Measurements from ENCODE around the gene DNAJC18.

Gene DNAJC18

GRCh38 chr5:139468421-139468931 lies 29.2 kb upstream of the DNAJC18 start:
- peak; percentile 40 for DNase-seq (ENCODE audit: low read depth)
- H3K4me3 ChIP-seq (ENCODE audit: control insufficient read depth, low read depth, low read length) = no peak overlapping the region
- no peak for TF ChIP-seq CTCF (conservative IDR thresholded peaks at IDR 0.05; ENCODE audit: control insufficient read depth, insufficient read depth, low read depth, low read length)

- DNase-seq (ENCODE audit: low read depth) = no peak
- no peak within 1 kb of the TSS for H3K4me3 ChIP-seq (ENCODE audit: control insufficient read depth, low read depth, low read length)
- no peak for TF ChIP-seq CTCF (conservative IDR thresholded peaks at IDR 0.05; ENCODE audit: control insufficient read depth, insufficient read depth, low read depth, low read length)
Observed at GRCh38 chr5:139462586-139463276, 23.4 kb upstream of the DNAJC18 start, which contains the start of gene ECSCR. TSS of gene ECSCR (minus strand) at chr5:139462743. CDS start at chr5:139462670, 73 bp downstream.

GRCh38 chr5:139461698-139462097 lies 22.4 kb upstream of the DNAJC18 start:
- TF ChIP-seq CTCF (conservative IDR thresholded peaks at IDR 0.05; ENCODE audit: control insufficient read depth, insufficient read depth, low read depth, low read length) = no peak
- DNase-seq (ENCODE audit: low read depth) = peak; percentile 69
- no peak overlapping the region for H3K4me3 ChIP-seq (ENCODE audit: control insufficient read depth, low read depth, low read length)

- DNase-seq (ENCODE audit: low read depth) = no peak
- no peak for TF ChIP-seq CTCF (conservative IDR thresholded peaks at IDR 0.05; ENCODE audit: control insufficient read depth, insufficient read depth, low read depth, low read length)
- H3K4me3 ChIP-seq (ENCODE audit: control insufficient read depth, low read depth, low read length) = no peak overlapping the region
Observed at GRCh38 chr5:139461176-139461575, 21.9 kb upstream of the DNAJC18 start.

GRCh38 chr5:139460455-139460854 lies 21.1 kb upstream of the DNAJC18 start:
- H3K4me3 ChIP-seq (ENCODE audit: control insufficient read depth, low read depth, low read length) = no peak overlapping the region
- TF ChIP-seq CTCF (conservative IDR thresholded peaks at IDR 0.05; ENCODE audit: control insufficient read depth, insufficient read depth, low read depth, low read length) = no peak
- no peak for DNase-seq (ENCODE audit: low read depth)

GRCh38 chr5:139459451-139459934 lies 20.2 kb upstream of the DNAJC18 start:
- no peak for TF ChIP-seq CTCF (conservative IDR thresholded peaks at IDR 0.05; ENCODE audit: control insufficient read depth, insufficient read depth, low read depth, low read length)
- DNase-seq (ENCODE audit: low read depth) = no peak
- H3K4me3 ChIP-seq (ENCODE audit: control insufficient read depth, low read depth, low read length) = no peak overlapping the region

Measured in fibroblast of mammary gland (primary cell).